Fibroblast of skin of right biceps (primary cell): ENCODE data around the gene TMPRSS7.

Experiments used
- DNase-seq: peaks from one replicate; pipeline ENCODE4 v3.0.0-alpha.2; 2013

TMPRSS7 gene

GRCh38 chr3:112109322-112109721 is 74.8 kb downstream of the TMPRSS7 start:
- DNase-seq = no peak

- peak; percentile 59 for DNase-seq
These were observed 77.4 kb downstream of the TMPRSS7 start for GRCh38 chr3:112111785-112112402.

- no peak for DNase-seq
These were observed 80.1 kb downstream of the TMPRSS7 start for GRCh38 chr3:112114576-112115160.

GRCh38 chr3:112115161-112115739 is 80.7 kb downstream of the TMPRSS7 start:
- DNase-seq = no peak

- no peak for DNase-seq
These were observed 81.4 kb downstream of the TMPRSS7 start for GRCh38 chr3:112115806-112116383.

- DNase-seq = no peak
These were observed 82.2 kb downstream of the TMPRSS7 start for GRCh38 chr3:112116748-112117186.

- DNase-seq = no peak
These were observed 82.9 kb downstream of the TMPRSS7 start for GRCh38 chr3:112117415-112117814.

- DNase-seq = no peak
These were observed 83.5 kb downstream of the TMPRSS7 start for GRCh38 chr3:112117841-112118571.

GRCh38 chr3:112119962-112120836 is 85.7 kb downstream of the TMPRSS7 start:
- DNase-seq = no peak

- DNase-seq = no peak
These were observed 87.3 kb downstream of the TMPRSS7 start for GRCh38 chr3:112121577-112122547.

- DNase-seq = no peak
These were observed 88.3 kb downstream of the TMPRSS7 start for GRCh38 chr3:112122870-112123269.

- DNase-seq = no peak
These were observed 89.0 kb downstream of the TMPRSS7 start for GRCh38 chr3:112123548-112123947.

GRCh38 chr3:112124907-112125607 is 90.5 kb downstream of the TMPRSS7 start:
- no peak for DNase-seq

- DNase-seq = peak; percentile 28
These were observed 92.0 kb downstream of the TMPRSS7 start for GRCh38 chr3:112126511-112126911.

- DNase-seq = no peak
These were observed 93.3 kb downstream of the TMPRSS7 start for GRCh38 chr3:112127522-112128494.

- no peak for DNase-seq
These were observed 94.5 kb downstream of the TMPRSS7 start for GRCh38 chr3:112128843-112129727.

- DNase-seq = no peak
These were observed 95.5 kb downstream of the TMPRSS7 start for GRCh38 chr3:112129925-112130637.

GRCh38 chr3:112130638-112130993 is 96.1 kb downstream of the TMPRSS7 start:
- DNase-seq = no peak
